Gastroesophageal sphincter (tissue), 4 donors: ENCODE results near the gene PPP2R5E. TPM values are rescaled to one million over a fixed set of nuclear protein-coding genes. Genes with fewer than 3 reads are reported as not detected.

ENCODE experiments used
- ATAC-seq: fragments of 150-250 bp; one replicate; pipeline ENCODE4 v1.9.1; 2016; ENCODE audit warnings: mild to moderate bottlenecking, moderate library complexity
- H3K27ac ChIP-seq, 4 donors: fragments of 200-600 bp; sonication (generic) in 3 of 4; 1 replicate in 3 of 4; 2 replicates in 1 of 4; pipeline ENCODE4 v1.5.1; 2016 to 2019
- H3K27me3 ChIP-seq: fragments of 200-600 bp; sonication (generic); one replicate; pipeline ENCODE4 v1.5.1; 2019
- H3K36me3 ChIP-seq, 2 donors: fragments of 200-600 bp; sonication (generic); one replicate each; pipeline ENCODE4 v1.5.1; 2019; ENCODE audit warnings: control low read depth in 1 of 2
- H3K4me1 ChIP-seq, 3 donors: fragments of 200-600 bp; sonication (generic); 1 replicate in 2 of 3; 2 replicates in 1 of 3; pipeline ENCODE4 v1.5.1; 2016 to 2019; ENCODE audit warnings: control low read depth in 2 of 3
- H3K4me3 ChIP-seq, 2 donors: fragments of 200-600 bp; sonication (generic); one replicate each; pipeline ENCODE4 v1.5.1; 2019; ENCODE audit warnings: mild to moderate bottlenecking in 1 of 2, moderate library complexity in 1 of 2
- H3K9me3 ChIP-seq, 3 donors: fragments of 200-600 bp; sonication (generic); one replicate each; pipeline ENCODE4 v1.5.1; 2017 to 2019; ENCODE audit warnings: control low read depth in 2 of 3
- CTCF ChIP-seq, 4 experiments: fragments of 200-600 bp in 2 of 4; fragments of 450-650 bp in 2 of 4; sonication (generic) in 1 of 4; IDR thresholded peaks; one replicate each; pipeline ENCODE4 v1.5.1; 2017 to 2019; ENCODE audit warnings: antibody characterized with exemption in 4 of 4, mild to moderate bottlenecking in 2 of 4, moderate library complexity in 2 of 4
- EP300 ChIP-seq: sonication (generic); formaldehyde crosslinking; IDR thresholded peaks from one replicate; pipeline ENCODE4 v1.6.1; 2017; ENCODE audit warnings: antibody characterized with exemption, mild to moderate bottlenecking
- POLR2A ChIP-seq, 2 donors: fragments of 450-650 bp; IDR thresholded peaks; one replicate each; pipeline ENCODE4 v1.6.1; 2017; ENCODE audit warnings: antibody characterized with exemption in 2 of 2, mild to moderate bottlenecking in 2 of 2, moderate library complexity in 1 of 2
- POLR2AphosphoS5 ChIP-seq: sonication (generic); formaldehyde crosslinking; IDR thresholded peaks from one replicate; pipeline ENCODE4 v1.6.1; 2017; ENCODE audit warnings: antibody characterized with exemption
- WGBS, 2 donors: methylation state at CpG; one replicate each; pipeline ENCODE4 v1.1.5; 2018; ENCODE audit warnings: low coverage in 1 of 2; 5-methylcytosine and 5-hydroxymethylcytosine counted together
- total RNA-seq, 4 donors: library from RNA; depleted of rRNA; stranded (reverse); fragments of >200 nt; gene quantifications; one replicate each; pipeline ENCODE4 v1.1.0, GENCODE V29; 2016

Gene PPP2R5E
- total RNA-seq, 4 donors from 2014 or later = 32.8 to 38.0 (median 33.7) TPM

DNA sequence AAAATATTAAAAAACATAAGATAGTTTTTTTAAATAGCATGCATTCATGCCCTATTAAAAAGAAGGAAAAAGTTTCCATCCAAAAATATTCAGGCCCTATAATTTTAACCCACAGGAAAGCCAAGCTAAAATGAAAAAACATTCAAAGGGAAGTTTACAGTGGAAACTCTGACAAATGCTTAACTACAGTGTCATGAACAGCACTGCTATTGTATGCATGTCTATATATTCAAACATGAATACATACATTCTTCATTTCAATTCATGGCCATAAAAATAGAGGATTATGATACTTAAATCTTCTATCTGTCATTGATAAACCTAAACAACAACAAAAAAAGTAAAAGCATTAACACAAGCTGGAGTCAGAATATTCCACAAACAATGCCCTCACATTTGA lies 67.4 kb downstream of the PPP2R5E start:
- Histone ChIP-seq H3K27me3 (no peaks in the 10 kb centered on the region), H3K4me1 (peaks cover 7 to 89% (median 12%) of the 10 kb centered on the region in 3 donors), H3K9me3 (no peaks in the 10 kb centered on the region), H3K27ac (no peak overlapping the region), H3K36me3 (no peaks in the 10 kb centered on the region), H3K4me3 (no peak overlapping the region)
- TF ChIP-seq POLR2A (IDR thresholded peaks at IDR 0.05) (no peak), CTCF (IDR thresholded peaks at IDR 0.05) (no peak), EP300 (no peak), POLR2AphosphoS5 (no peak)
- no peak for ATAC-seq

DNA sequence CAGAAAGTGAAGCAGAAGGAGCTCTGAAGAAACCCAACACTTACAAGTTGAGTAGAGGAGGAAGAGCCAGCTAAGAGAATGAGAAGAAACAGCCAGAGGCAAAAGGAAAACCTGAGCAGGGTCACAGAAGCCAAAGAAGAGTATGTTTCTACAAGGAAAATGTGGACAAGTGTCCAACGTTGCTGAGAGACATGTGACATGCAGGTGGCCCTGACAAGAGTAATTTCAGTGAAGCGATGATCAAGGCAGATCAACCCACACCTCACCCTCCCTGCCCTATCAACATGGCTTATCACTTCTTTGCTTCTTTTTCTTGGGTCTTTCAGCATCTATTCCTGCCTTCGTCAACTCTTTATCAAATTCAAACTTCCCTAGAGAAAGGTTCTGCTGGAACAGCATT lies 68.3 kb downstream of the PPP2R5E start:
- 87 to 92% methylated on average over 3 of the region's 3 CpGs for WGBS, 2 donors
- TF ChIP-seq POLR2A (IDR thresholded peaks at IDR 0.05) (no peak), POLR2AphosphoS5 (no peak), CTCF (IDR thresholded peaks at IDR 0.05) (no peak), EP300 (no peak)
- no peak for ATAC-seq
- Histone ChIP-seq H3K4me3 (no peak overlapping the region), H3K4me1 (peaks cover 7 to 90% (median 13%) of the 10 kb centered on the region in 3 donors), H3K27me3 (no peaks in the 10 kb centered on the region), H3K27ac (no peak overlapping the region), H3K36me3 (no peaks in the 10 kb centered on the region), H3K9me3 (no peaks in the 10 kb centered on the region)

GRCh38 chr14:63474111-63474510 lies 69.1 kb downstream of the PPP2R5E start:
- no peaks in the 10 kb centered on the region for H3K27me3 ChIP-seq
- no peak for TF ChIP-seq POLR2AphosphoS5
- no peak for TF ChIP-seq CTCF (IDR thresholded peaks at IDR 0.05)
- no peak for TF ChIP-seq POLR2A (IDR thresholded peaks at IDR 0.05)
- no peak for TF ChIP-seq EP300
- no peak overlapping the region for H3K27ac ChIP-seq
- H3K4me3 ChIP-seq = no peak overlapping the region
- WGBS, 2 donors = 59 to 86% methylated on average over 2 to 3 of the region's 3 CpGs
- no peaks in the 10 kb centered on the region for H3K36me3 ChIP-seq
- peaks cover 7 to 88% (median 13%) of the 10 kb centered on the region in 3 donors for H3K4me1 ChIP-seq
- no peaks in the 10 kb centered on the region for H3K9me3 ChIP-seq
- ATAC-seq = no peak

GRCh38 chr14:63472986-63473788 lies 70.0 kb downstream of the PPP2R5E start:
- H3K4me1 ChIP-seq = peaks cover 7 to 88% (median 13%) of the 10 kb centered on the region in 3 donors
- TF ChIP-seq POLR2A (IDR thresholded peaks at IDR 0.05) = no peak
- no peak for TF ChIP-seq EP300
- no peak for TF ChIP-seq POLR2AphosphoS5
- TF ChIP-seq CTCF (IDR thresholded peaks at IDR 0.05) = no peak
- no peaks in the 10 kb centered on the region for H3K9me3 ChIP-seq
- no peak for ATAC-seq
- WGBS, 2 donors = 80 to 87% methylated on average over 6 to 7 of the region's 7 CpGs
- H3K27ac ChIP-seq = no peak overlapping the region
- H3K27me3 ChIP-seq = no peaks in the 10 kb centered on the region
- no peaks in the 10 kb centered on the region for H3K36me3 ChIP-seq
- no peak overlapping the region for H3K4me3 ChIP-seq
